HEK293 (cell line): Measurements from ENCODE around the gene SLC36A4.

Experiments
- CTCF ChIA-PET: fragments of 350-600 bp; formaldehyde crosslinking; extraction: SDS; loops from one replicate; lab custom pipeline; 2021; ENCODE audit warnings: antibody characterized with exemption; lab: Yijun Ruan, JAX
- POLR2A ChIA-PET: fragments of 300-600 bp; formaldehyde crosslinking; extraction: SDS; loops from one replicate; lab custom pipeline; 2020; ENCODE audit warnings: antibody characterized with exemption, inconsistent platforms; lab: Yijun Ruan, JAX
- H3K27ac ChIP-seq: fragments of 200-500 bp; sonication (Bioruptor generic); 2 replicates; pipeline ENCODE4 v1.5.1; 2014; ENCODE audit warnings: low read depth, low read length, control low read depth, inconsistent platforms; ENCODE audit errors: extremely low read depth
- H3K36me3 ChIP-seq, 2 experiments: fragments of 200-500 bp in 1 of 2; sonication (Bioruptor generic) in 1 of 2; 1 replicate in 1 of 2; 2 replicates in 1 of 2; pipeline ENCODE4 v1.5.1; 2014 to 2017; ENCODE audit warnings: inconsistent platforms in 2 of 2, low read length in 2 of 2; ENCODE audit not compliant: control insufficient read depth in 2 of 2, insufficient read depth in 1 of 2
- H3K4me1 ChIP-seq: fragments of 200-500 bp; sonication (Bioruptor generic); 2 replicates; pipeline ENCODE4 v1.5.1; 2014; ENCODE audit warnings: mild to moderate bottlenecking, low read length, inconsistent platforms; ENCODE audit not compliant: control insufficient read depth, insufficient read depth
- H3K4me3 ChIP-seq: 2 replicates; pipeline ENCODE4 v1.5.1; 2011; ENCODE audit warnings: low read depth, mild to moderate bottlenecking, control low read depth, low read length, moderate library complexity
- H3K9me3 ChIP-seq: fragments of 200-500 bp; sonication (Bioruptor generic); 2 replicates; pipeline ENCODE4 v1.5.1; 2014; ENCODE audit warnings: low read depth, low read length, inconsistent platforms; ENCODE audit not compliant: control insufficient read depth, insufficient read depth
- BCL11A ChIP-seq: fragments of 450-650 bp; formaldehyde crosslinking; IDR thresholded peaks from 2 replicates; pipeline ENCODE4 v1.5.1; 2016; ENCODE audit warnings: low read depth, missing biosample characterization, missing genetic modification characterization
- FEZF1 ChIP-seq: fragments of 450-650 bp; formaldehyde crosslinking; IDR thresholded peaks from 2 replicates; pipeline ENCODE4 v1.5.1; 2016; ENCODE audit warnings: missing biosample characterization, missing genetic modification characterization
- INSM2 ChIP-seq: fragments of 450-650 bp; formaldehyde crosslinking; IDR thresholded peaks from 2 replicates; pipeline ENCODE4 v1.5.1; 2016; ENCODE audit warnings: missing biosample characterization, missing genetic modification characterization
- PRDM10 ChIP-seq: fragments of 450-650 bp; formaldehyde crosslinking; IDR thresholded peaks from 2 replicates; pipeline ENCODE4 v1.5.1; 2016; ENCODE audit warnings: missing biosample characterization, missing genetic modification characterization
- SCRT1 ChIP-seq: fragments of 450-650 bp; formaldehyde crosslinking; IDR thresholded peaks from 2 replicates; pipeline ENCODE4 v1.5.1; 2016; ENCODE audit warnings: missing biosample characterization, missing genetic modification characterization, borderline replicate concordance
- ZBTB8A ChIP-seq: fragments of 450-650 bp; formaldehyde crosslinking; IDR thresholded peaks from 2 replicates; pipeline ENCODE4 v1.5.1; 2016; ENCODE audit warnings: missing biosample characterization, missing genetic modification characterization
- ZIC2 ChIP-seq: fragments of 450-650 bp; formaldehyde crosslinking; IDR thresholded peaks from 2 replicates; pipeline ENCODE4 v1.5.1; 2016; ENCODE audit warnings: missing biosample characterization, missing genetic modification characterization
- ZNF112 ChIP-seq: fragments of 450-650 bp; formaldehyde crosslinking; IDR thresholded peaks from 2 replicates; pipeline ENCODE4 v1.5.0; 2017; ENCODE audit warnings: missing biosample characterization, missing genetic modification characterization
- ZNF133 ChIP-seq: fragments of 450-650 bp; formaldehyde crosslinking; IDR thresholded peaks from 2 replicates; pipeline ENCODE4 v1.5.1; 2016; ENCODE audit warnings: missing biosample characterization, missing genetic modification characterization
- ZNF18 ChIP-seq: fragments of 450-650 bp; formaldehyde crosslinking; IDR thresholded peaks from 2 replicates; pipeline ENCODE4 v1.5.1; 2016; ENCODE audit warnings: missing biosample characterization, missing genetic modification characterization
- ZNF214 ChIP-seq: fragments of 450-650 bp; formaldehyde crosslinking; IDR thresholded peaks from 2 replicates; pipeline ENCODE4 v1.5.1; 2017; ENCODE audit warnings: missing biosample characterization, mild to moderate bottlenecking, missing genetic modification characterization, borderline replicate concordance
- ZNF23 ChIP-seq: fragments of 450-650 bp; formaldehyde crosslinking; IDR thresholded peaks from 2 replicates; pipeline ENCODE4 v1.5.1; 2016; ENCODE audit warnings: missing biosample characterization, missing genetic modification characterization, borderline replicate concordance
- ZNF24 ChIP-seq: fragments of 450-650 bp; formaldehyde crosslinking; IDR thresholded peaks from 2 replicates; pipeline ENCODE4 v1.5.1; 2016; ENCODE audit warnings: missing biosample characterization, missing genetic modification characterization
- ZNF341 ChIP-seq: fragments of 450-650 bp; formaldehyde crosslinking; IDR thresholded peaks from 2 replicates; pipeline ENCODE4; 2016; ENCODE audit warnings: low read depth, missing biosample characterization, missing genetic modification characterization
- ZNF544 ChIP-seq: fragments of 450-650 bp; formaldehyde crosslinking; IDR thresholded peaks from 2 replicates; pipeline ENCODE4 v1.5.0; 2017; ENCODE audit warnings: missing biosample characterization, missing genetic modification characterization
- ZNF560 ChIP-seq: fragments of 450-650 bp; formaldehyde crosslinking; IDR thresholded peaks from 2 replicates; pipeline ENCODE4 v1.5.1; 2017; ENCODE audit warnings: missing biosample characterization, missing genetic modification characterization, borderline replicate concordance
- ZNF561 ChIP-seq: fragments of 450-650 bp; IDR thresholded peaks from 2 replicates; pipeline ENCODE4 v1.5.1; 2018; ENCODE audit warnings: missing biosample characterization, missing genetic modification characterization, borderline replicate concordance
- ZNF600 ChIP-seq: fragments of 450-650 bp; formaldehyde crosslinking; IDR thresholded peaks from 2 replicates; pipeline ENCODE4 v1.5.1; 2016; ENCODE audit warnings: missing biosample characterization, missing genetic modification characterization
- ZNF660 ChIP-seq: fragments of 450-650 bp; IDR thresholded peaks from 2 replicates; pipeline ENCODE4 v1.5.1; 2018; ENCODE audit warnings: missing biosample characterization, mild to moderate bottlenecking, missing genetic modification characterization
- ZNF664 ChIP-seq: fragments of 450-650 bp; formaldehyde crosslinking; IDR thresholded peaks from 2 replicates; pipeline ENCODE4 v1.5.1; 2016; ENCODE audit warnings: missing biosample characterization, missing genetic modification characterization
- ZNF76 ChIP-seq: fragments of 450-650 bp; formaldehyde crosslinking; IDR thresholded peaks from 2 replicates; pipeline ENCODE4; 2016; ENCODE audit warnings: low read depth, missing biosample characterization, missing genetic modification characterization, borderline replicate concordance
- ZNF791 ChIP-seq: fragments of 450-650 bp; formaldehyde crosslinking; IDR thresholded peaks from 2 replicates; pipeline ENCODE4 v1.5.1; 2016; ENCODE audit warnings: missing biosample characterization, missing genetic modification characterization
- TF ChIP-seq, protein P1 (sequence below): fragments of 450-650 bp; formaldehyde crosslinking; IDR thresholded peaks from 2 replicates; pipeline ENCODE4 v1.5.1; 2017; ENCODE audit warnings: missing biosample characterization, mild to moderate bottlenecking, missing genetic modification characterization, moderate library complexity
- TF ChIP-seq, protein P2 (sequence below): fragments of 450-650 bp; formaldehyde crosslinking; IDR thresholded peaks from 2 replicates; pipeline ENCODE4 v1.5.1; 2017; ENCODE audit warnings: missing biosample characterization, missing genetic modification characterization

Gene SLC36A4

GRCh38 chr11:93212094-93212493 is 14.3 kb upstream of the SLC36A4 start (continued):
- TF ChIP-seq PRDM10 (tag by site-specific recombination) (no peak), ZNF561 (tag by site-specific recombination) (no peak), ZNF600 (tag by site-specific recombination) (no peak), ZIC2 (tag by site-specific recombination) (no peak), ZNF341 (tag by site-specific recombination) (no peak), ZNF23 (tag by site-specific recombination) (no peak)

- POLR2A ChIA-PET: no interaction called here
Measured at GRCh38 chr11:93209466-93209865, 11.7 kb upstream of the SLC36A4 start.

More at GRCh38 chr11:93209466-93209865, 11.7 kb upstream of the SLC36A4 start:
- Histone ChIP-seq H3K36me3 (no peaks in the 10 kb centered on the region), H3K4me1 (no peaks in the 10 kb centered on the region), H3K9me3 (no peaks in the 10 kb centered on the region), H3K27ac (no peak overlapping the region), H3K4me3 (no peak overlapping the region)
- TF ChIP-seq ZNF24: no peak
- TF ChIP-seq, protein P1, sequence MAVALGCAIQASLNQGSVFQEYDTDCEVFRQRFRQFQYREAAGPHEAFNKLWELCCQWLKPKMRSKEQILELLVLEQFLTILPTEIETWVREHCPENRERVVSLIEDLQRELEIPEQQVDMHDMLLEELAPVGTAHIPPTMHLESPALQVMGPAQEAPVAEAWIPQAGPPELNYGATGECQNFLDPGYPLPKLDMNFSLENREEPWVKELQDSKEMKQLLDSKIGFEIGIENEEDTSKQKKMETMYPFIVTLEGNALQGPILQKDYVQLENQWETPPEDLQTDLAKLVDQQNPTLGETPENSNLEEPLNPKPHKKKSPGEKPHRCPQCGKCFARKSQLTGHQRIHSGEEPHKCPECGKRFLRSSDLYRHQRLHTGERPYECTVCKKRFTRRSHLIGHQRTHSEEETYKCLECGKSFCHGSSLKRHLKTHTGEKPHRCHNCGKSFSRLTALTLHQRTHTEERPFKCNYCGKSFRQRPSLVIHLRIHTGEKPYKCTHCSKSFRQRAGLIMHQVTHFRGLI (tag by site-specific recombination): no peak
- no peak for TF ChIP-seq ZNF544 (tag by site-specific recombination)
- no peak for TF ChIP-seq ZNF112
- TF ChIP-seq, protein P2, sequence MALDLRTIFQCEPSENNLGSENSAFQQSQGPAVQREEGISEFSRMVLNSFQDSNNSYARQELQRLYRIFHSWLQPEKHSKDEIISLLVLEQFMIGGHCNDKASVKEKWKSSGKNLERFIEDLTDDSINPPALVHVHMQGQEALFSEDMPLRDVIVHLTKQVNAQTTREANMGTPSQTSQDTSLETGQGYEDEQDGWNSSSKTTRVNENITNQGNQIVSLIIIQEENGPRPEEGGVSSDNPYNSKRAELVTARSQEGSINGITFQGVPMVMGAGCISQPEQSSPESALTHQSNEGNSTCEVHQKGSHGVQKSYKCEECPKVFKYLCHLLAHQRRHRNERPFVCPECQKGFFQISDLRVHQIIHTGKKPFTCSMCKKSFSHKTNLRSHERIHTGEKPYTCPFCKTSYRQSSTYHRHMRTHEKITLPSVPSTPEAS (tag by site-specific recombination): no peak
- no peak for TF ChIP-seq ZNF133 (tag by site-specific recombination)
- TF ChIP-seq BCL11A: no peak
- no peak for TF ChIP-seq ZNF560
- TF ChIP-seq ZNF791 (tag by site-specific recombination): no peak
- TF ChIP-seq ZBTB8A (tag by site-specific recombination): no peak
- TF ChIP-seq ZNF664 (tag by site-specific recombination): no peak
- no peak for TF ChIP-seq FEZF1
- TF ChIP-seq SCRT1 (tag by site-specific recombination): no peak
- TF ChIP-seq ZNF76: no peak
- no peak for TF ChIP-seq ZNF561 (tag by site-specific recombination)
- TF ChIP-seq INSM2 (tag by site-specific recombination): no peak
- TF ChIP-seq ZNF214 (tag by site-specific recombination): no peak
- no peak for TF ChIP-seq ZNF18 (tag by site-specific recombination)
- TF ChIP-seq ZNF660 (tag by site-specific recombination): no peak
- CTCF ChIA-PET: no interaction called here
